IPS DF 6.9 (cell line): ENCODE measurements around the gene RASGRF1.

Source experiments
- DNase-seq: peaks from one replicate; pipeline ENCODE4 v3.0.0-alpha.2; 2013; ENCODE audit warnings: low read depth, low spot score
- H3K27ac ChIP-seq: one replicate; pipeline ENCODE4 v1.5.1; 2013; ENCODE audit warnings: low read length, control low read depth
- H3K27me3 ChIP-seq: 2 replicates; pipeline ENCODE4 v1.6.1; 2013; ENCODE audit warnings: mild to moderate bottlenecking, low read length; ENCODE audit not compliant: control insufficient read depth, insufficient read depth
- H3K36me3 ChIP-seq: 2 replicates; pipeline ENCODE4 v1.6.1; 2013; ENCODE audit warnings: low read length; ENCODE audit not compliant: control insufficient read depth, insufficient read depth
- H3K4me1 ChIP-seq: 2 replicates; pipeline ENCODE4 v1.6.1; 2013; ENCODE audit warnings: low read length; ENCODE audit not compliant: control insufficient read depth, insufficient read depth
- H3K4me3 ChIP-seq: 2 replicates; pipeline ENCODE4 v1.5.1; 2013; ENCODE audit warnings: mild to moderate bottlenecking, low read length
- H3K9me3 ChIP-seq: 2 replicates; pipeline ENCODE4 v1.6.1; 2013; ENCODE audit warnings: low read length, inconsistent platforms; ENCODE audit not compliant: control insufficient read depth, insufficient read depth
- WGBS: extraction: QIAGEN DNeasy Blood & Tissue Kit; methylation state at CpG from one replicate; pipeline ENCODE4 v1.1.7; 2013; ENCODE audit warnings: mixed read lengths, missing lambda C conversion rate; ENCODE audit not compliant: insufficient read length, insufficient coverage; 5-methylcytosine and 5-hydroxymethylcytosine counted together

RASGRF1 gene

GRCh38 chr15:79101866-79102581 is 11.4 kb upstream of the RASGRF1 start:
- no peak for DNase-seq
- no peaks in the 10 kb centered on the region for H3K27me3 ChIP-seq
- WGBS: no CpG with 5 or more reads among the region's 12 CpGs

GRCh38 chr15:79099692-79100091 is 9.1 kb upstream of the RASGRF1 start:
- Histone ChIP-seq H3K36me3 (no peaks in the 10 kb centered on the region), H3K27me3 (peaks cover 2% of the 10 kb centered on the region; the same call in 1 of the 2 replicates), H3K9me3 (no peaks in the 10 kb centered on the region), H3K4me1 (no peaks in the 10 kb centered on the region), H3K4me3 (no peak overlapping the region), H3K27ac (no peak overlapping the region)
- no peak for DNase-seq
- no CpG with 5 or more reads among the region's 4 CpGs for WGBS

More at GRCh38 chr15:79101866-79102581, 11.4 kb upstream of the RASGRF1 start:
- no peak overlapping the region for H3K4me3 ChIP-seq
- H3K27ac ChIP-seq: no peak overlapping the region
- H3K9me3 ChIP-seq: no peaks in the 10 kb centered on the region
- no peaks in the 10 kb centered on the region for H3K4me1 ChIP-seq
- H3K36me3 ChIP-seq: no peaks in the 10 kb centered on the region

DNA sequence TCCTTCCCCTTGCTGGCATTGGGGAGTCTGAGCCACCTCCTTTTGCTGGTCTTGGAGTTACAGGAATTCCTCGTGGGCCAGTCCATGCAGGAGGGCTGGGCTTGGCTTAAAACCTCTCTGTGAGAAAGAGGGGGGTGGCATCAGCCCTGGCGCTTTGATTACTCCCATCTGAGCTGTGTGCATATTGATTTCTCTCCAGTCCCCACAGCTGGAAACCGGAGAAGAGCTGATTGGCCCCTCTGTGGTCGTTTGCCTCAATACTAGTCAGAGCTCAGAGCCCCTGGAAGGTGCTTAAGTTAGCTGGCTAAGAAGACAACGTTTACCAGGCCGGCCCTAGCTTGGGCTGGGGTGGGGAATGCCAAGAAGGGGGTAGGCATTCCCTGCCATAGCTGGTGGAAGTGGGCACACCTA is 4.0 kb upstream of the RASGRF1 start:
- Histone ChIP-seq H3K27me3 (peaks cover 35% of the 10 kb centered on the region), H3K27ac (no peak overlapping the region), H3K4me3 (no peak overlapping the region), H3K36me3 (no peaks in the 10 kb centered on the region), H3K9me3 (no peaks in the 10 kb centered on the region), H3K4me1 (peaks cover 5% of the 10 kb centered on the region)
- DNase-seq: no peak
- no CpG with 5 or more reads among the region's 6 CpGs for WGBS

DNA sequence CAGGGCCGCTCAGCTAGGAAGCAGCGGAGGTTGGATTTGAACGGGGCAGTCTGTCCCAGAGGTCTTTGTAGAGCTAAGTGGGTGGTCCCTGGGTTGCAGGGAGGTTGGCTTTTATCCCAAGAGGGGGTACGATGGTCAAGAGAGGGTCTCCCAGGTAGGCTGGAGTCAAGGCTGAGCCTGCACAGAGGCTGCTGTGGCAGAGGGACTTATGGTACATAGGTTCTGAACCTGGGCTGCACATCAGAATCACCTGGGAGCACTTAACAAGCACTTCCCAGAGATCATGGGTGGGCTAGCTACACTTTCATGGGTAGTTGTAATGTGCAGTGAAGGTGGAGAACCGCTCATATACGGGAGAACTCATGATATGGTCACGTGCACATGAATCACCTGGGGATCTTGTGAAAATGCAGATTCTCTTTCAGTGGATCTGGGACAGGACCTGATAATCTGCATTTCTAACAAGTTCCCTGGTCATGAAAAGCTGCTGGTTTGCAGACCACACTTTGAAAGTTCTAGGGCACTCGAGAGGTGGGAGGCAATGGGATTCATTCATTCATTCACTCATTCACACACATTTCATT is 2.9 kb upstream of the RASGRF1 start:
- Histone ChIP-seq H3K36me3 (no peaks in the 10 kb centered on the region), H3K9me3 (no peaks in the 10 kb centered on the region), H3K27me3 (peaks cover 46% of the 10 kb centered on the region), H3K27ac (no peak overlapping the region), H3K4me1 (peaks cover 5% of the 10 kb centered on the region), H3K4me3 (no peak overlapping the region)
- DNase-seq: no peak
- WGBS: no CpG with 5 or more reads among the region's 8 CpGs

GRCh38 chr15:79092382-79092781 is 1.8 kb upstream of the RASGRF1 start:
- H3K36me3 ChIP-seq: no peaks in the 10 kb centered on the region
- peaks cover 5% of the 10 kb centered on the region for H3K4me1 ChIP-seq
- H3K27ac ChIP-seq: no peak overlapping the region
- H3K9me3 ChIP-seq: no peaks in the 10 kb centered on the region
- no peak overlapping the region for H3K4me3 ChIP-seq
- H3K27me3 ChIP-seq: peaks cover 56% of the 10 kb centered on the region
- DNase-seq: no peak
- WGBS: no CpG with 5 or more reads among the region's 2 CpGs

- Histone ChIP-seq H3K27ac (no peak overlapping the region), H3K9me3 (no peaks in the 10 kb centered on the region), H3K4me3 (peak overlapping the region; percentile 25; the same call in 1 of the 2 replicates), H3K4me1 (peaks cover 5% of the 10 kb centered on the region), H3K36me3 (no peaks in the 10 kb centered on the region), H3K27me3 (peaks cover 66% of the 10 kb centered on the region)
- no CpG with 5 or more reads among the region's 53 CpGs for WGBS
- no peak for DNase-seq
These were observed 756 bp upstream of the RASGRF1 start for GRCh38 chr15:79091204-79091867.

DNA sequence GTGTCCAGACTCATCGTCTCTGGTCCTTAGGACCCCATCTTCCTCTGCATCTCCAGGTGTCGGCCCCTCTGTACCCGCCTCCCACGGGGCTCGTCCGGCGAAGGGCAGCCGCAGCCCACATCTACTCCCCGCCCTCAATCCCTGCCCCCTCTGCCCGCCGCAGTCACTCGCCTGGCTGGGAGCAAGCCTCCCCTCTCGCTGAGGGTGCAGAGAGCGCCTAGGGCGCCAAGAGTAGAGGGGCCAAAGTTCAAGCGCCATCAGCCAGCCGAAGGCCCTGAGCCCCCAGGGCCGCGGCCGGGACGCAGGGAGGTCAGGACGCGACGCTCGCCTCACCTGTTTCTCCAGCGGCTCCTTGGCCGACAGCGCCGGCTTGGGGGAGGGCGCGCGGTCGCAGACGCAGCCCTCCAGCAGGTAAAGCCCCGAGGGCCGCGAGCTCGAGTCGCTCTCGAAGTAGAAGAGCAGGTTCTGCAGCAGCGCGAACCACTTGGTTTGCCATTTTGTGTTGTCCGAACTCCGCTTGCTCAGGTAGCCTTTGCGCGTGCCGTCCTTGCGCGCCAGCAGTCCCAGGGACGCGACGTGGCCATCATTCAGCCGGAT is 592 bp downstream of the RASGRF1 start:
- no peaks in the 10 kb centered on the region for H3K9me3 ChIP-seq
- WGBS: no CpG with 5 or more reads among the region's 53 CpGs
- H3K27ac ChIP-seq: no peak overlapping the region
- H3K27me3 ChIP-seq: peaks cover 71% of the 10 kb centered on the region
- H3K4me1 ChIP-seq: peaks cover 5% of the 10 kb centered on the region
- no peak for DNase-seq
- H3K36me3 ChIP-seq: no peaks in the 10 kb centered on the region
- H3K4me3 ChIP-seq: peak overlapping the region; percentile 47; the same call in 1 of the 2 replicates

- no CpG with 5 or more reads among the region's 47 CpGs for WGBS
- Histone ChIP-seq H3K27ac (no peak overlapping the region), H3K36me3 (no peaks in the 10 kb centered on the region), H3K9me3 (no peaks in the 10 kb centered on the region), H3K27me3 (peaks cover 71% of the 10 kb centered on the region), H3K4me1 (peaks cover 5% of the 10 kb centered on the region), H3K4me3 (peak overlapping the region; percentile 47; the same call in 1 of the 2 replicates)
- no peak for DNase-seq
These were observed 1.2 kb downstream of the RASGRF1 start for GRCh38 chr15:79089331-79089889.

- peaks cover 69% of the 10 kb centered on the region for H3K27me3 ChIP-seq
- no peaks in the 10 kb centered on the region for H3K36me3 ChIP-seq
- peaks cover 5% of the 10 kb centered on the region for H3K4me1 ChIP-seq
- DNase-seq: no peak
- no peaks in the 10 kb centered on the region for H3K9me3 ChIP-seq
- H3K27ac ChIP-seq: no peak overlapping the region
- no CpG with 5 or more reads among the region's 7 CpGs for WGBS
- no peak overlapping the region for H3K4me3 ChIP-seq
These were observed 2.0 kb downstream of the RASGRF1 start for GRCh38 chr15:79088426-79089205.
